ENCODE measurements around the gene CARNS1. TPM values are rescaled to one million over a fixed set of nuclear protein-coding genes. Genes with fewer than 3 reads are reported as not detected.
A peak's percentile ranks its signal among the peaks of the same experiment; 100 is the strongest.

The CARNS1 gene
- total and polyA plus RNA-seq, 10 of the 15 experiments (the other 5 are each of a cell fraction or from before 2014, with no cell fraction given): 0.02 to 0.14 (median 0.10) TPM; not detected in 3

DNA sequence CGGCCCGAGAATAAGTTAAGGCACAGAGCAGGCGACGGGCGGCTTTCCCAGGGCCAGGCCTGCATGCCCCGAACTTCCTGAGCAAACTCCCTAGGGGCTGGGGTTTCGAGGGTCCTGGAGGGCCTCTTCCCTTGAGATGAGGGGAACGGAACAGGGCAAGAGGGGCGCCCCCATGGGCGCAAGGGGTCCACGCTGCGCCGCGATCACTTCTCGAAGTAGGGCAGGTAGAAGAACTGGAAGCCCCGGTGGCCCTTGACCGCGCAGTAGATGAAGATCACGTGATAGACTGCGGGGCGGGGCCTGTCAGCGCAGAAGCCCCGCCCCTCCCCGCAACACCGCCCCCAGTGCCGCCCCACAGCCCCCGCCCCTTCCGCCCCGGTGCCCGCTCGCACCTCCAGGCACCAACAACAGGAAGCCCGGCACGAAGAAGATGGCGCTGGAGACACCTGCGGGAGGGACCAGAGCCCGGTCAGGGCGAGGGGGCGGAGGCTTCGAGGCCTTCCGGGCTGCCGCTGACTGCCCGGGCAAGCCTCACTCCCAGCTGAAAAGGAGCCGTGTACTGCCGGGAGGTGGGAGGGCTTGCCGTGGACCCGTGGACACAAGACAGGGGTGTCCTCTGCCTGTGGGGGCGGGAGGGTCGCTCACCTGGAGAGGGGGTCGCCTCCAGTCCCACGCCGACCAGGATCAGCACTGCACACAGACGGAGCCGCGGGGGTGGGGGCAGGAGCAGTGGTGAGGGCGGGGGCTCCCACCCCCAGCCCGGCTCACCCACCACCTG, 49.1 kb downstream of the CARNS1 start (continued):
- no peak; the same call in 1 of the 2 replicates for TF ChIP-seq SIN3A (IDR thresholded peaks at IDR 0.05; ENCODE audit: low read depth, low read length)
- peak; percentile 83; the same call in 1 of the 2 replicates for TF ChIP-seq TAF1 (IDR thresholded peaks at IDR 0.05; ENCODE audit: borderline replicate concordance, low read depth, low read length)
- TF ChIP-seq BCL11A (IDR thresholded peaks at IDR 0.05; ENCODE audit: low read depth, low read length): no peak
- TF ChIP-seq, protein P1, sequence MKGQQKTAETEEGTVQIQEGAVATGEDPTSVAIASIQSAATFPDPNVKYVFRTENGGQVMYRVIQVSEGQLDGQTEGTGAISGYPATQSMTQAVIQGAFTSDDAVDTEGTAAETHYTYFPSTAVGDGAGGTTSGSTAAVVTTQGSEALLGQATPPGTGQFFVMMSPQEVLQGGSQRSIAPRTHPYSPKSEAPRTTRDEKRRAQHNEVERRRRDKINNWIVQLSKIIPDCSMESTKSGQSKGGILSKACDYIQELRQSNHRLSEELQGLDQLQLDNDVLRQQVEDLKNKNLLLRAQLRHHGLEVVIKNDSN (IDR thresholded peaks at IDR 0.05; ENCODE audit: borderline replicate concordance, extremely low read length, insufficient read depth, low read depth, low read length): peak; percentile 79
- TF ChIP-seq HDAC6 (IDR thresholded peaks at IDR 0.05; ENCODE audit: unreplicated experiment): no peak
- TF ChIP-seq SMC3 (IDR thresholded peaks at IDR 0.05; ENCODE audit: borderline replicate concordance, low read length): no peak
- TF ChIP-seq IKZF1 (conservative IDR thresholded peaks at IDR 0.05): peak; percentile 25; the same call in 1 of the 2 replicates
- TF ChIP-seq, protein P2, sequence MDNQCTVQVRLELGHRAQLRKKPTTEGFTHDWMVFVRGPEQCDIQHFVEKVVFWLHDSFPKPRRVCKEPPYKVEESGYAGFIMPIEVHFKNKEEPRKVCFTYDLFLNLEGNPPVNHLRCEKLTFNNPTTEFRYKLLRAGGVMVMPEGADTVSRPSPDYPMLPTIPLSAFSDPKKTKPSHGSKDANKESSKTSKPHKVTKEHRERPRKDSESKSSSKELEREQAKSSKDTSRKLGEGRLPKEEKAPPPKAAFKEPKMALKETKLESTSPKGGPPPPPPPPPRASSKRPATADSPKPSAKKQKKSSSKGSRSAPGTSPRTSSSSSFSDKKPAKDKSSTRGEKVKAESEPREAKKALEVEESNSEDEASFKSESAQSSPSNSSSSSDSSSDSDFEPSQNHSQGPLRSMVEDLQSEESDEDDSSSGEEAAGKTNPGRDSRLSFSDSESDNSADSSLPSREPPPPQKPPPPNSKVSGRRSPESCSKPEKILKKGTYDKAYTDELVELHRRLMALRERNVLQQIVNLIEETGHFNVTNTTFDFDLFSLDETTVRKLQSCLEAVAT (IDR thresholded peaks at IDR 0.05): peak; percentile 80
- TF ChIP-seq SUZ12 (IDR thresholded peaks at IDR 0.05; ENCODE audit: unreplicated experiment): no peak
- TF ChIP-seq CBX3 (IDR thresholded peaks at IDR 0.05; ENCODE audit: borderline replicate concordance, low read depth): no peak
- TF ChIP-seq EED (IDR thresholded peaks at IDR 0.05; ENCODE audit: low read depth): 0 out of 2 replicates have a peak, but pooled peaks have one; percentile 6
- no peak for TF ChIP-seq NR2C2 (IDR thresholded peaks at IDR 0.05; ENCODE audit: borderline replicate concordance, control insufficient read depth, insufficient read length, low read depth)
- peak; percentile 95 for TF ChIP-seq POLR2A (IDR thresholded peaks at IDR 0.05; ENCODE audit: low read depth, low read length)
- TF ChIP-seq ATF7 (IDR thresholded peaks at IDR 0.05; ENCODE audit: low read depth): no peak
- no peak for TF ChIP-seq TCF7 (IDR thresholded peaks at IDR 0.05; ENCODE audit: borderline replicate concordance)
- TF ChIP-seq CREM (IDR thresholded peaks at IDR 0.05; ENCODE audit: low read depth): no peak
- TF ChIP-seq TBL1XR1 (IDR thresholded peaks at IDR 0.05; ENCODE audit: low read depth, low read length): no peak
- TF ChIP-seq RFX5 (IDR thresholded peaks at IDR 0.05; ENCODE audit: low read depth, low read length): no peak
- TF ChIP-seq MEF2A (IDR thresholded peaks at IDR 0.05; ENCODE audit: insufficient read depth, low read depth, low read length): no peak
- 0 out of 2 replicates have a peak, but pooled peaks have one; percentile 29 for TF ChIP-seq SMARCA5 (IDR thresholded peaks at IDR 0.05)
- no peak for TF ChIP-seq KLF5 (IDR thresholded peaks at IDR 0.05; ENCODE audit: partially characterized antibody)
- no peak for TF ChIP-seq HSF1 (IDR thresholded peaks at IDR 0.05; ENCODE audit: low read depth, low read length)
- TF ChIP-seq PAX5 (IDR thresholded peaks at IDR 0.05; ENCODE audit: borderline replicate concordance, low read depth, low read length): no peak
- no peak for TF ChIP-seq ZNF384 (IDR thresholded peaks at IDR 0.05; ENCODE audit: borderline replicate concordance, low read depth, low read length)
- no peak for TF ChIP-seq STAT1 (conservative IDR thresholded peaks at IDR 0.05)
- no peak for TF ChIP-seq CHD4 (IDR thresholded peaks at IDR 0.05)
- TF ChIP-seq, protein P3, sequence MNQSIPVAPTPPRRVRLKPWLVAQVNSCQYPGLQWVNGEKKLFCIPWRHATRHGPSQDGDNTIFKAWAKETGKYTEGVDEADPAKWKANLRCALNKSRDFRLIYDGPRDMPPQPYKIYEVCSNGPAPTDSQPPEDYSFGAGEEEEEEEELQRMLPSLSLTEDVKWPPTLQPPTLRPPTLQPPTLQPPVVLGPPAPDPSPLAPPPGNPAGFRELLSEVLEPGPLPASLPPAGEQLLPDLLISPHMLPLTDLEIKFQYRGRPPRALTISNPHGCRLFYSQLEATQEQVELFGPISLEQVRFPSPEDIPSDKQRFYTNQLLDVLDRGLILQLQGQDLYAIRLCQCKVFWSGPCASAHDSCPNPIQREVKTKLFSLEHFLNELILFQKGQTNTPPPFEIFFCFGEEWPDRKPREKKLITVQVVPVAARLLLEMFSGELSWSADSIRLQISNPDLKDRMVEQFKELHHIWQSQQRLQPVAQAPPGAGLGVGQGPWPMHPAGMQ (IDR thresholded peaks at IDR 0.05; ENCODE audit: borderline replicate concordance): no peak
- no peak for TF ChIP-seq NFXL1 (IDR thresholded peaks at IDR 0.05; ENCODE audit: borderline replicate concordance)
